ENCODE results near the gene ISCA1.
"Not testable (repeated sequence)": the region's sequence is repeated elsewhere in the genome, so short reads cannot be mapped to it uniquely, and the experiment has no call there.

ISCA1 gene

DNA sequence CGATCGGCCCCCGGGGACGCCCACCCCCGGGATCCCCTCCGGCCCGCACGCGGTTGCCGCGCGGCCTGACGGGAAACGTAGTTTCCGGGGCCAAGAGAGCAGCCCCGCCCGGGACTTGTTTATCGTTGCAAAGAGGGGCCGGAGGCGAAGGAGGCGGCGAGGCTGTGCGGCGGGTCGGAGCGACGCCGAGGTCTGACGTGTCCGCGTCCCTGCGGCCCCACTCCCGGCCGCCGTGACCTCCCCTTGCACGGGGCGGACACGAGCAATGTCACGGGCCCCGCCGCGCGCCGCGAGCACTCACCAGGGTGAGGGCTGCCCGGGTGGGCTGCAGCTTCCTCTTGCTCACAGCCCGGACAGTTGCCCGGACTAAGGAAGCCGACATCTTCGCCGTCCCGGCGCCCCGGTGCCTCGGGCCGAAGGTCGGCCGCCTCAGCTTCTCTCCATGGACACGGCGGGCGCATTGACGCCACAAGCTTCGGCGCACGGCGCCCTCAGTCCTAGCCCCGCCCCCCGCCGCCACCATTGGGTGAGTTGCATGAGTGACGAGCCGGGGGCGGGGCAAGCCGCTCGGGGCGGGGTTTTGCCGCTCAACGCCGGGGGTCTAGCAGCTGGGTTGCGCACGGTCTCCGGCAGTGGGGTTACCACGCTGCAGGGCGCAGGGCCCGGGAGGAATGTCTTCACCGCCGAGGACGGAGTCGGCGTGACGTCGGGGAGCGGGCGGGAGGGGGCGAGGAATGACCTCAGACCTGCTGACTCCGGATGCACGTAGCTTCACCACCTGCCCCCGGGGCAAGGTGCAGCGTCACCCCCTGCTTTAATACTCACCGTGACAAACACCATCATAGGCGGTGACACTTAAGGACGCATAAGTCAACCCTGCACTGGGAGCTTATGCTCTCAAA is at the start of gene ISCA1:
Gene ISCA1, minus strand, starts transcription at position 462 of the 902 bp plus-strand sequence. Its CDS starts 80 bp downstream, at position 382.
- DNase-seq (ENCODE audit: low read depth): peak; percentile 63

DNA sequence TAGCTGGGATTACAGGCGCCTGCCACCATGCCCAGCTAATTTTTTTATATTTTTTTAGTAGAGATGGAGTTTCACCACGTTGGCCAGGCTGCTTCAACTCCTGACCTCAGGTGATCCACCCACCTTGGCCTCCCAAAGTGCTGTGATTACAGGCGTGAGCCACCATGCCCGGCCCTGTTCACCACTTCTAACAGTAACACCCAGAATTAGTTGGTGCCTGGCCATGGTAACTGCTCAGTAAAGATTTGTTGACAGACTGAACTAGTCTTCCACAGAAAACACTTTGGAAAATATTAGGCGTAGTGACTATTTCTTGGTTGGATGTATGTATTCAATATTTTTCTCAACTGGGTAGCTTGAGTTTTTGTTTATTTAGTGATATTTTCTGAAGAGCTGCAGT is 47.8 kb upstream of the ISCA1 start:
- no peak for DNase-seq (ENCODE audit: low read depth)

DNA sequence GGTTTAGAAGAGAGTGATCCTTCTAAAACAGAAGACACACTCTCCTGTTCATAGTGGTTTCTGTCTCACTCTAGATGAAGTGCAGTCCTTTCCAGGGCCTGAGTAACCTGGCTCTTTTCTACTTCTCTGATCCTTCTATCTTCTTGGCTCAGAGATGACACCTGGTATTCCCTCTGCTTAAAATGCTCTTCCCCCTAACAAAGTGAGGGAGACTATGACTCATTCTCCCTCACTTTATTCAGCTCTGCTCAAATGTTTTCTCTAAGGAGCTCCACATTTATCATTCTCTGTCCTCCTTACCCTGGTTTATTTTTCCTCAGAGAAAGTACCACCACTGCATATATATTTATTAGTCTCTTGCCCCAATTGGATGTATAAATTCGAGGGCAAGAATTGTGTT is 47.3 kb upstream of the ISCA1 start:
- DNase-seq (ENCODE audit: low read depth): no peak

DNA sequence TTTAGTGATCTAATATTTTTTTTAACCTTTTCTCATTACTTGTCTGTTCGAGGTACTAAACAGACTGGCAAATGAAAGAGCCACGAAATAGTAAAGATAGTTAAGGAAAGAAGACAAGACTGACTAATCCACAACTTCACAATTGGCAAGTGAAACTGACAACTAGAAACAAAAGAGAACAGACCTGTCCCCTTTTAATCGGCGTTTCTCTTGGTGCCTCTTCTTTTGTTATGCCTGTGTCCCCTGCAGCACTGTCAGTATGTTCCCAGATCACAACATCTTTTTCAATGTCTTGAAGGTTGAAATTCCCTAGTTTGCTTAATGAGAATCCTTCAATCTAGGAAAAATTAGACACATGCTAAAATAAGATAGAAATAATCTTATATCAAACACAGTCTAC is 45.8 kb upstream of the ISCA1 start:
- no peak for DNase-seq (ENCODE audit: low read depth)

DNA sequence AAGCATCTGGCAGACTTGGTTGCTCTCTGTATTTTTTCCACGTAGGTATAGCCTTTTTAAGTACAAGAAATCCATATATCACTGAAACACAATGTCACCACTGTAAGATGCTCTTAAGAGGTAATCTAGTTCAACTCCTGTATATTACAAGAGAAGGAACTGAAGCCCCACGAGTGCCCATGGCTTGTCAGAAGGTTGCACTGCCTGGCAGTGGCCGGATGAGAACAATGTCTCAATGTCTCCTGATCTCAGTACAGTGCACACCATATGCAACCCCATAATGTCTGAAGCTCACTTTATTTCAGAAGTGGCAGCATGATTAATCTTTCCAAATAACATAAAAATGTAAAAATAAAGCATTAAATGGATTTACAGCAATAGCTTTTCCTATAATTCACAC is 44.2 kb upstream of the ISCA1 start:
- DNase-seq (ENCODE audit: low read depth): no peak

DNA sequence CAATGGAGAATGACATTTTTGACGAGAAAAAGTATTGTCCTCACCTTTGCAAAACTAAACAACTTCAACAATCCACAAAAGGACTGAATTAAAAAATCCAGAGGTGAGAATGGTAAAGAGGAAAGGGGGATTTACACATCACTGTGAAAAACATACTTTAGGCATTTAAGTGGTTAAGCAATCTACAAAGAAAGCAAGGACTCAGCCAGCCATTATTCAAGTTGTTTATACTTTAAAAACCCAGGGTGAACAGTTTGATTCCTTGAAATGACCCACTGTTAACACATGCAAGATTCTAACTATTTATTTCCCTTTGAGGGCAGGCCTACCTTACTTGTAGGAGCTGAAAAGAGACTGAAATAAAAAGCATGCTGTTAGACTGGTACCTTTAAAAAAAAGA is 42.6 kb upstream of the ISCA1 start:
- DNase-seq (ENCODE audit: low read depth): no peak

DNA sequence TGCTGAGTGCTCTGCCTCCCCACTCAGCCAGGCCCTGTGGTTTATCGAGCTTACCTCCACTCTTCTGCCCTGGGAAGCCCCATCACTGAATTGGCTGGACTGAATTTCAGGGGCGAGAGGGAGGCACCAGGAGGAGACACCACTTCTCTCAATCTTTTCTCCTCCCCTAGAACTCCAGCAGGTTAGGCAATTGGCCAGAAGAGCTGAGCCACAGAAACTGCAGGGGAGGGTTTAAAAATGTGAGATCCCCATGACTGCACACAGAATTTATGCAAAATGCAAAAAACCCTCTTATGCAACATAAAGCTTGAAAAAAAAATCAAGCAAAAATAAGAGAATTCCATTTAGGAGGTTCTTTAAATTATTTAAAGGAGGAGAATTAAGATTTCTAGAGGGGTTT is 42.0 kb upstream of the ISCA1 start:
- no peak for DNase-seq (ENCODE audit: low read depth)

DNA sequence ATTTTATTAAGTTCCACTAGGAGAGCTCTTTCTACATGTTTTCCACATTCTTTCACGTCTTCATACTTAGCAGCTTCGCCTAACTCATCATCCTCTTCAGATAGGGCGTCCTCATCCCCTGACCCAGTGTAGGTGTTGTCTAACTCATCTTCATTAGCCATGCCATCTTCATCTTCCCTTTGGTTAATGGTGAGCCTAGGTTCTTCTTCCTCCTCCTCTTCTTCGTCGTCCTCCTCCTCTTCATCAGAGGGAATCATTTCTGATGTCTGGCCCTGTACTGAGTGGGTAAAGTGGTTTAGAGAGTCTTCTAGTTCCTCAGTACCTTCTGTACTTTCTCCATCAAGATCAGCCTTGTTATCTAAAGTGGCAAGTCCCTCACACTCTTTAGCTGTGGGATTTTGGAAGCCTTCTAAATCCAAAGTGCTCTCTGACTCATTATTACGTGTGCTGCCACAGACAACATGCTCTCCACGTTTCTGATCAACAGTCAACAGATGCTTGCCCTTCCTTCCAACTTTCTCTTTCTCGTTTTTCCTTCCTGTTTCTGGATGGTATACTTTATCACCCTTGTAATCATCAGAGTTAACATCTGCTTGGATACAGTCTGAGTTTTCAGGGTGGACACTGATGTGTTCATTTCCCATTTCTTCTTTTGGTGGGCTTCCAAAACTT is 40.8 kb upstream of the ISCA1 start:
- peak; percentile 73 for DNase-seq (ENCODE audit: low read depth)

DNA sequence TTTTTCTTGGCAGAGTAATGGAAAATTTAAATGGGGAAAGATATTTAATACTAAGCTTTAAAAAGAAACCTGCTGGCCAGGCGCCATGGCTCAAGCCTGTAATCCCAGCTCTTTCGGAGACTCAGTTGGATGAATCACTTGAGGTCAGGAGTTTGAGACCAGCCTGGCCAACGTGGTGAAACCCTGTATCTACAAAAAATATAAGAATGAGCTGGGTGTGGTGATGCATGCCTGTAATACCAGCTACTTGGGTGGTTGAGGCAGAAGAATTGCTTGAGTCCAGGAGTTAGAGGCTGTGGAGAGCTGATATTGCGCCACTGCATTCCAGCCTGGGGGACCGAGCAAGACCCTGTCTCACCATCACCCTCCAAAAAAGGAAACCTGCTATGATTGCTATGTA is 39.0 kb upstream of the ISCA1 start:
- peak; percentile 56 for DNase-seq (ENCODE audit: low read depth)

DNA sequence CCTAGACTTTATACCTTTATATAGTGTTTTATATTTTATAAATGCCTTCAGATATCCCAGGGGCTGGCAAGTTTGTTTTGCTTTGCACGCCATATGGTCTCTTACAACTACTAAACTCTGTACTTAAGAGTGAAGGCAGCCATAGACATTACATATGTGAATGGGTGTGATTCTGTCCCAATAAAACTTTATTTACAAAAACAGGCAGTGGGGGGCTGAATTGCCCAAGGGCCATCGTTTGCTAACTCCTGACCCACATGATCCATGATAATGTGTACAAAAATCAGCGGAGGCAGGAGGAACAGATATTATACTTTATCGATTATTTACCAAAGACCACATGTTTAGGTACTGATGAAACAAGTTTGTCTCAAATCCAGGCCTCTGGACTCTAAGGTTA is 35.8 kb upstream of the ISCA1 start:
- no peak for DNase-seq (ENCODE audit: low read depth)

GRCh38 chr9:86315078-86315477 is 32.7 kb upstream of the ISCA1 start:
- no peak for DNase-seq (ENCODE audit: low read depth)

DNA sequence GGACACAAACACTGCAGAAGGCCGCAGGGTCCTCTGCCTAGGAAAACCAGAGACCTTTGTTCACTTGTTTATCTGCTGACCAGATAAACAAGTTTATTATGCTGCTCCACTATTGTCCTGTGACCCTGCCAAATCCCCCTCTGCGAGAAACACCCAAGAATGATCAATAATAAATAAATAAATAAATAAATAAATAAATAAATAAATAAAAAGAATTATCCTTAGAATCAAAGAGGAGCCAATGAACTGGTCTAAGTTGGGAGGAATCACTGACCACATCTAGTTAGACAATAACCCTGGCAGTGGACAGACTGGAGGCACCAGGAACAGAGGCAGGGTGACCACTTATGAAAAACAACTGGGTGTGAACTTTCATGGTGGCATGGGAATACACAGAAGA is 30.6 kb upstream of the ISCA1 start:
- not testable (repeated sequence) for DNase-seq (ENCODE audit: low read depth)

GRCh38 chr9:86308687-86309086 is 26.3 kb upstream of the ISCA1 start:
- no peak for DNase-seq (ENCODE audit: low read depth)

DNA sequence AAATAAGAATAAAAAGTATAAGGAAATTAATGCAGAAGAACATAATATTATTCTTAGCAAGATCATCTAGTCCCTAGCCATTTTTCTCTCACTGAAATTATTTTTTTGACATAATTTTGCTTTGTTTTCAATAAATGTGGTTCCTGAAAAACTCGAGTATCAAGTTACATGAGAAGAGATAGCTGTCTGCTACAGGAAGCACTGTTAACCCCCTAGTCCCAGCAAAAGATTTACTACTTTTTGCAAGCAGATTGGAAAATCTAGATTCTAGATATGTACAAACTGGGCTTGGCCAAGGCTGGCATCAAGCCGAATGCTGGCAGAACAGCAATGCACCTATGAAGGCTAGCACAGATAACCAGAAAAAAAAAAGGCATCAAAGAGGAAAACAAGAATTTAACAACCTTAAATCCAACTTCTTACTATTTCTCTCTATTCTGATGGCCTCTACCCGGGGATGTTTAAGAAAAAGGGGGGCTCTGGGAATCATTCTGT is 21.9 kb upstream of the ISCA1 start:
- no peak for DNase-seq (ENCODE audit: low read depth)

GRCh38 chr9:86303316-86303975 is 21.1 kb upstream of the ISCA1 start:
- DNase-seq (ENCODE audit: low read depth): no peak

DNA sequence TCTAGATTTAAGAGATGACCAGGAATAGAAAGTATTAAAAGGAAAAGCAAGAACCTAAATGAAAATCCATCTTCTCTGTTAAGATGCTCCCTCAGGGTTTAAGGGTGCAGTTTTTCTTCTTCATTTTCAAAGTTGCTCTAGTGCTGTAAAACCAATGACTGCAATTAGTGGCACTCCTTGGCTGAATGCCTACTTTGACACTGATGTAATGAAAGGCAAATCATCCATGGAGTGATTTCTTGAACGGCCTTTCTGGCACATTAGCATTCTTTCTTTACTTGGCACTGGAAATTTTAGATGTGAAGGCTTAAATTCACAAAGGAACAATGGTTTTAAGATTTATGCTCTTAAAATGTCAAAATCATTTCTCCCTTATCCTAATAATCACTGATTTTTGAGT is 19.3 kb upstream of the ISCA1 start:
- no peak for DNase-seq (ENCODE audit: low read depth)

- DNase-seq (ENCODE audit: low read depth): no peak
These were observed 18.4 kb upstream of the ISCA1 start for GRCh38 chr9:86300701-86301100.

GRCh38 chr9:86298873-86299272 is 16.5 kb upstream of the ISCA1 start:
- DNase-seq (ENCODE audit: low read depth): no peak

GRCh38 chr9:86290341-86290740 is 8.0 kb upstream of the ISCA1 start:
- DNase-seq (ENCODE audit: low read depth): not testable (repeated sequence)

GRCh38 chr9:86288499-86289198 is 6.3 kb upstream of the ISCA1 start:
- no peak for DNase-seq (ENCODE audit: low read depth)

GRCh38 chr9:86287013-86287412 is 4.7 kb upstream of the ISCA1 start:
- DNase-seq (ENCODE audit: low read depth): no peak

- DNase-seq (ENCODE audit: low read depth): no peak
These were observed 3.9 kb upstream of the ISCA1 start for GRCh38 chr9:86286278-86286677.
